H9 (cell line): ENCODE data around the gene ZNF683. TPM values are rescaled to one million over a fixed set of nuclear protein-coding genes. Genes with fewer than 3 reads are reported as not detected.

ENCODE experiments used
- DNase-seq: peaks from one replicate; pipeline ENCODE4 v3.0.0-alpha.2; 2017
- H2AFZ ChIP-seq: one replicate; pipeline ENCODE4 v1.6.1; 2013; ENCODE audit warnings: mild to moderate bottlenecking, low read length, control low read depth, moderate library complexity
- H2AK5ac ChIP-seq: 2 replicates; pipeline ENCODE4 v1.6.1; 2013; ENCODE audit warnings: low read length, control low read depth, mixed read lengths; ENCODE audit not compliant: insufficient read length
- H2BK120ac ChIP-seq: one replicate; pipeline ENCODE4 v1.6.1; 2013; ENCODE audit warnings: low read depth, mild to moderate bottlenecking, low read length, control low read depth, inconsistent platforms; ENCODE audit not compliant: poor library complexity, severe bottlenecking
- H2BK12ac ChIP-seq: 2 replicates; pipeline ENCODE4 v1.6.1; 2013; ENCODE audit warnings: low read length, control low read depth, mixed read lengths, low read depth; ENCODE audit not compliant: insufficient read length
- H2BK15ac ChIP-seq: 2 replicates; pipeline ENCODE4 v1.6.1; 2013; ENCODE audit warnings: low read depth, low read length, control low read depth
- H2BK20ac ChIP-seq: one replicate; pipeline ENCODE4 v1.6.1; 2013; ENCODE audit warnings: low read depth, mild to moderate bottlenecking, low read length, control low read depth, inconsistent platforms; ENCODE audit not compliant: poor library complexity, severe bottlenecking
- H2BK5ac ChIP-seq: 2 replicates; pipeline ENCODE4 v1.6.1; 2013; ENCODE audit warnings: low read length, control low read depth, mixed read lengths; ENCODE audit not compliant: insufficient read length
- H3K14ac ChIP-seq: 2 replicates; pipeline ENCODE4 v1.6.1; 2013; ENCODE audit warnings: low read length, control low read depth; ENCODE audit not compliant: insufficient read depth
- H3K18ac ChIP-seq: 2 replicates; pipeline ENCODE4 v1.6.1; 2013; ENCODE audit warnings: low read depth, mild to moderate bottlenecking, mixed read lengths, low read length, control low read depth; ENCODE audit not compliant: insufficient read length
- H3K23ac ChIP-seq: 2 replicates; pipeline ENCODE4 v1.6.1; 2013; ENCODE audit warnings: low read length, control low read depth, mixed read lengths, low read depth; ENCODE audit not compliant: insufficient read length
- H3K23me2 ChIP-seq: 2 replicates; pipeline ENCODE4 v1.6.1; 2013; ENCODE audit warnings: low read depth, mild to moderate bottlenecking, mixed read lengths, low read length, control low read depth; ENCODE audit not compliant: insufficient read length, poor library complexity, severe bottlenecking
- H3K27ac ChIP-seq: 2 replicates; pipeline ENCODE4 v1.5.1; 2013; ENCODE audit warnings: low read length, control low read depth, mixed read lengths, low read depth; ENCODE audit not compliant: insufficient read length
- H3K27me3 ChIP-seq: 2 replicates; pipeline ENCODE4 v1.6.1; 2013; ENCODE audit warnings: low read length, control low read depth, inconsistent platforms; ENCODE audit not compliant: insufficient read depth
- H3K4ac ChIP-seq: 2 replicates; pipeline ENCODE4 v1.6.1; 2013; ENCODE audit warnings: low read depth, mild to moderate bottlenecking, control low read depth, inconsistent platforms, low read length, moderate library complexity
- H3K4me1 ChIP-seq: 2 replicates; pipeline ENCODE4 v1.6.1; 2013; ENCODE audit warnings: low read length, control low read depth, inconsistent platforms; ENCODE audit not compliant: insufficient read depth
- H3K4me2 ChIP-seq: 2 replicates; pipeline ENCODE4 v1.6.1; 2013; ENCODE audit warnings: low read length, control low read depth, mixed read lengths; ENCODE audit not compliant: insufficient read length, insufficient read depth
- H3K56ac ChIP-seq: 2 replicates; pipeline ENCODE4 v1.6.1; 2013; ENCODE audit warnings: low read depth, mild to moderate bottlenecking, mixed read lengths, low read length, control low read depth; ENCODE audit not compliant: insufficient read length
- H3K79me1 ChIP-seq: 2 replicates; pipeline ENCODE4 v1.6.1; 2013; ENCODE audit warnings: low read depth, mild to moderate bottlenecking, moderate library complexity, low read length, control low read depth, inconsistent platforms; ENCODE audit not compliant: insufficient read depth, poor library complexity, severe bottlenecking
- H3K79me2 ChIP-seq: 2 replicates; pipeline ENCODE4 v1.6.1; 2013; ENCODE audit warnings: low read length, control low read depth, inconsistent platforms; ENCODE audit not compliant: insufficient read depth
- H3K9ac ChIP-seq: 2 replicates; pipeline ENCODE4 v1.6.1; 2013; ENCODE audit warnings: low read length, control low read depth, mixed read lengths; ENCODE audit not compliant: insufficient read length; ENCODE audit errors: extremely low read depth
- H3K9me3 ChIP-seq: one replicate; pipeline ENCODE4 v1.6.1; 2013; ENCODE audit warnings: low read depth, low read length, inconsistent platforms; ENCODE audit not compliant: control insufficient read depth
- H3T11ph ChIP-seq: one replicate; pipeline ENCODE4 v1.6.1; 2013; ENCODE audit warnings: mild to moderate bottlenecking, low read length, control low read depth, inconsistent platforms
- H4K20me1 ChIP-seq: one replicate; pipeline ENCODE4 v1.6.1; 2013; ENCODE audit not compliant: control insufficient read depth, insufficient read length, insufficient read depth
- H4K5ac ChIP-seq: 2 replicates; pipeline ENCODE4 v1.6.1; 2013; ENCODE audit warnings: low read depth, mild to moderate bottlenecking, mixed read lengths, low read length, control low read depth; ENCODE audit not compliant: insufficient read length
- H4K8ac ChIP-seq: replicated peaks from 2 replicates; pipeline ENCODE4 v1.6.1; 2013; ENCODE audit warnings: low read length, control low read depth, mixed read lengths, low read depth; ENCODE audit not compliant: insufficient read length
- H4K91ac ChIP-seq: 2 replicates; pipeline ENCODE4 v1.6.1; 2013; ENCODE audit warnings: low read depth, mild to moderate bottlenecking, moderate library complexity, mixed read lengths, low read length, control low read depth; ENCODE audit not compliant: insufficient read length
- H3K27ac Mint-ChIP-seq, 3 experiments: 2 replicates in 2 of 3; 3 replicates in 1 of 3; pipeline ENCODE4 v1.8.0; 2020 to 2021; ENCODE audit warnings: mixed read lengths in 3 of 3, mild to moderate bottlenecking in 1 of 3, moderate library complexity in 1 of 3
- H3K27me3 Mint-ChIP-seq: 2 replicates; pipeline ENCODE4 v1.8.0; 2021; ENCODE audit warnings: low read depth, mild to moderate bottlenecking, moderate library complexity, mixed read lengths
- H3K36me3 Mint-ChIP-seq, 3 experiments: 2 replicates in 2 of 3; 3 replicates in 1 of 3; pipeline ENCODE4 v1.8.0; 2020 to 2021; ENCODE audit warnings: low read depth in 3 of 3, mixed read lengths in 3 of 3; ENCODE audit not compliant: insufficient read depth in 1 of 3
- H3K4me1 Mint-ChIP-seq, 2 experiments: 2 replicates each; pipeline ENCODE4 v1.8.0; 2020; ENCODE audit warnings: mixed read lengths in 2 of 2
- H3K4me3 Mint-ChIP-seq, 2 experiments: 2 replicates in 1 of 2; 3 replicates in 1 of 2; pipeline ENCODE4 v1.8.0; 2020 to 2021; ENCODE audit warnings: mild to moderate bottlenecking in 2 of 2, mixed read lengths in 2 of 2, moderate library complexity in 1 of 2
- H3K9me3 Mint-ChIP-seq, 2 experiments: 2 replicates in 1 of 2; 3 replicates in 1 of 2; pipeline ENCODE4 v1.8.0; 2020; ENCODE audit warnings: mild to moderate bottlenecking in 2 of 2, mixed read lengths in 2 of 2, moderate library complexity in 1 of 2
- WGBS: extraction: QIAGEN DNeasy Blood & Tissue Kit; methylation state at CpG from one replicate; pipeline ENCODE4 v1.1.7; 2013; ENCODE audit warnings: missing lambda C conversion rate, low lambda C conversion rate, mixed read lengths; ENCODE audit not compliant: insufficient read length; ENCODE audit errors: extremely low coverage; 5-methylcytosine and 5-hydroxymethylcytosine counted together
- total RNA-seq: library from RNA; stranded (reverse); gene quantifications from 2 replicates; pipeline ENCODE4 v1.2.1, GENCODE V29; 2021
- TF ChIP-seq, protein P1 (sequence below): fragments of 200-600 bp; sonication (generic); conservative IDR thresholded peaks from 3 replicates; pipeline ENCODE4 v1.8.0; 2021; ENCODE audit warnings: antibody characterized with exemption, mild to moderate bottlenecking

The ZNF683 gene
- total RNA-seq, 1 experiment from 2014 or later, result not detected

DNA sequence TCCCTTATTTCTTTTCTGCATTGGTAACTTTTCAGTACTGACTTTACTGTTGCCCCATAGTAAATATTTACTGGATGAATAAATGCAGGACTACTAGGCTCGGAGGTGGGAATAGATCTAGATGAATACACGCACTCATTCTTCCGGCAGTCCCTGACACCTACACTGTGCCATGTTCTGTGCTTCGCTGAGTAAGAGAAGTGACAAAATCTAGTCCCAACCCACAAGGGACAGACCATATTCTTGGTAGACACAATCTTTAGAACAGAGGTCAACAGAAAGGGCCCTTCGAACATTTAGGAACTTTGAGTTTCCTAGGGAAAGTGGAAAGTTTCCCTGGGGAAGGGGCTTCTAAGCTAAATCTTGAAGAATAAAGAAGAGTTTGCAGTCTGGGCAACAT lies 58.0 kb downstream of the ZNF683 start:
- H4K5ac ChIP-seq, result no peak overlapping the region
- no peak overlapping the region for H2AK5ac ChIP-seq
- Mint-ChIP-seq H3K27me3 (peaks cover 3% of the 10 kb centered on the region), H3K27ac (no peak overlapping the region), H3K36me3 (no peaks in the 10 kb centered on the region), H3K4me1 (peaks cover 30 to 40% of the 10 kb centered on the region in 2 experiments), H3K4me3 (no peak overlapping the region), H3K9me3 (no peaks in the 10 kb centered on the region)
- H2BK15ac ChIP-seq, result no peak overlapping the region
- H3K4me1 ChIP-seq, result no peaks in the 10 kb centered on the region
- no peak overlapping the region for H3K14ac ChIP-seq
- H4K20me1 ChIP-seq, result no peaks in the 10 kb centered on the region
- no peak overlapping the region for H3K18ac ChIP-seq
- no peaks in the 10 kb centered on the region for H3K27me3 ChIP-seq
- H2BK5ac ChIP-seq, result no peak overlapping the region
- H3K4ac ChIP-seq, result no peak overlapping the region
- H3K79me1 ChIP-seq, result no peaks in the 10 kb centered on the region
- no peak overlapping the region for H4K91ac ChIP-seq
- H3K9me3 ChIP-seq, result no peaks in the 10 kb centered on the region
- no peak overlapping the region for H3K4me2 ChIP-seq
- no peak overlapping the region for H4K8ac ChIP-seq
- no peak overlapping the region for H2BK120ac ChIP-seq
- WGBS, result no CpG with 5 or more reads among the region's 5 CpGs
- H2AFZ ChIP-seq, result no peak overlapping the region
- no peak overlapping the region for H3K56ac ChIP-seq
- H3K23ac ChIP-seq, result no peak overlapping the region
- H3K27ac ChIP-seq, result no peak overlapping the region
- no peak overlapping the region for H2BK20ac ChIP-seq
- H3K23me2 ChIP-seq, result no peaks in the 10 kb centered on the region
- no peak for DNase-seq
- H3K9ac ChIP-seq, result no peak overlapping the region
- TF ChIP-seq, protein P1, sequence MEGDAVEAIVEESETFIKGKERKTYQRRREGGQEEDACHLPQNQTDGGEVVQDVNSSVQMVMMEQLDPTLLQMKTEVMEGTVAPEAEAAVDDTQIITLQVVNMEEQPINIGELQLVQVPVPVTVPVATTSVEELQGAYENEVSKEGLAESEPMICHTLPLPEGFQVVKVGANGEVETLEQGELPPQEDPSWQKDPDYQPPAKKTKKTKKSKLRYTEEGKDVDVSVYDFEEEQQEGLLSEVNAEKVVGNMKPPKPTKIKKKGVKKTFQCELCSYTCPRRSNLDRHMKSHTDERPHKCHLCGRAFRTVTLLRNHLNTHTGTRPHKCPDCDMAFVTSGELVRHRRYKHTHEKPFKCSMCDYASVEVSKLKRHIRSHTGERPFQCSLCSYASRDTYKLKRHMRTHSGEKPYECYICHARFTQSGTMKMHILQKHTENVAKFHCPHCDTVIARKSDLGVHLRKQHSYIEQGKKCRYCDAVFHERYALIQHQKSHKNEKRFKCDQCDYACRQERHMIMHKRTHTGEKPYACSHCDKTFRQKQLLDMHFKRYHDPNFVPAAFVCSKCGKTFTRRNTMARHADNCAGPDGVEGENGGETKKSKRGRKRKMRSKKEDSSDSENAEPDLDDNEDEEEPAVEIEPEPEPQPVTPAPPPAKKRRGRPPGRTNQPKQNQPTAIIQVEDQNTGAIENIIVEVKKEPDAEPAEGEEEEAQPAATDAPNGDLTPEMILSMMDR, result no peak
- no peaks in the 10 kb centered on the region for H3K79me2 ChIP-seq
- no peak overlapping the region for H2BK12ac ChIP-seq
- no peak overlapping the region for H3T11ph ChIP-seq

Other genes starting within 250 kb of the ZNF683 start
- gene FAM110D, start 213.7 kb downstream of the ZNF683 start, total RNA-seq, result 0.46 TPM in 2 replicates
- gene C1orf232, start 203.8 kb downstream of the ZNF683 start, total RNA-seq, result not detected in 2 replicates
- gene ZNF593, start 202.8 kb downstream of the ZNF683 start, total RNA-seq, result 48.2 and 51.2 TPM in 2 replicates
- not detected in 2 replicates for gene ZNF593OS, start 200.9 kb downstream of the ZNF683 start, total RNA-seq
- 23.4 and 26.3 TPM in 2 replicates for gene CNKSR1, start 195.3 kb downstream of the ZNF683 start, total RNA-seq
- 0.26 TPM in 1 of 2 replicates, not detected in the other for gene CATSPER4, start 182.1 kb downstream of the ZNF683 start, total RNA-seq
- gene CEP85, start 138.6 kb downstream of the ZNF683 start, total RNA-seq, result 37.9 and 38.6 TPM in 2 replicates
- 86.2 and 86.3 TPM in 2 replicates for gene SH3BGRL3, start 92.7 kb downstream of the ZNF683 start, total RNA-seq
- 13.1 and 13.7 TPM in 2 replicates for gene UBXN11, start 66.1 kb downstream of the ZNF683 start, total RNA-seq
- gene CD52, start 54.8 kb downstream of the ZNF683 start, total RNA-seq, result 3.8 and 4.1 TPM in 2 replicates
- 11.8 and 12.8 TPM in 2 replicates for gene CRYBG2, start 18.6 kb downstream of the ZNF683 start, total RNA-seq
- 1,267 and 1,289 TPM in 2 replicates for gene LIN28A, start 38.1 kb upstream of the ZNF683 start, total RNA-seq
- gene DHDDS, start 59.6 kb upstream of the ZNF683 start, total RNA-seq, result 49.8 and 61.2 TPM in 2 replicates
- 622 and 626 TPM in 2 replicates for gene HMGN2, start 99.7 kb upstream of the ZNF683 start, total RNA-seq
- gene RPS6KA1, start 157.0 kb upstream of the ZNF683 start, total RNA-seq, result 43.3 and 45.3 TPM in 2 replicates